GM12892 (cell line): ENCODE data around the gene ZSCAN1.

Experiments used
- POLR2A ChIP-seq: IDR thresholded peaks from 2 replicates; pipeline ENCODE4 v1.6.1; 2011; ENCODE audit warnings: low read depth, low read length, control low read depth
- TAF1 ChIP-seq: IDR thresholded peaks from 2 replicates; pipeline ENCODE4 v1.6.1; 2011; ENCODE audit warnings: low read depth, mild to moderate bottlenecking, control low read depth, low read length, borderline replicate concordance

GRCh38 chr19:58060231-58060630 is 26.4 kb downstream of the ZSCAN1 start:
- TF ChIP-seq POLR2A (no peak), TAF1 (no peak)
